GM18873 (cell line): ENCODE measurements around the gene KIF9.
"Not testable (repeated sequence)": the region's sequence is repeated elsewhere in the genome, so short reads cannot be mapped to it uniquely, and the experiment has no call there.

ENCODE experiments used
- ATAC-seq: cut with Tn5 transposase; IDR thresholded peaks from one replicate; pipeline ENCODE4 v1.9.1; 2021; ENCODE audit warnings: mild to moderate bottlenecking, moderate library complexity, moderate number of reproducible peaks; ENCODE audit not compliant: unreplicated experiment, low FRiP score

The KIF9 gene

DNA sequence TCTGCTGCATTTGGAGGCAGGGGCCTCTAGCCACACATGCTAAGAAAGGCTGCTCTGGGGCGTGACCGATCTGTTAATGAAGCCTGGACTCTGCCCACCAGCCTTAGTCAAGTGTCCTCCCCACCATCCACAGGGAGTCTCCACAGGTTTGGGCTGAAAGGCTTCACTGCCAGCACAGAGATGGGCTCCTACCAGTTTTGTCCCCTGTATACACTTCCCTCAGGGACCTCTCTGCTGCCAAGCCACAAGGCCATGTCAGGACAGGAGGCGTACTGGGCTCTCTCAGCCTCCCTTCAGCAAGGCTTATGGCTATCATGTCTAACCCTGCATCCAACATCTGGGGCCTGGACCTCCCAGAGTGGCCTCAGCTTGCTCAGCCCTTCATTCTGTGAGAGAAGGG lies 23.5 kb downstream of the KIF9 start:
- no peak for ATAC-seq

DNA sequence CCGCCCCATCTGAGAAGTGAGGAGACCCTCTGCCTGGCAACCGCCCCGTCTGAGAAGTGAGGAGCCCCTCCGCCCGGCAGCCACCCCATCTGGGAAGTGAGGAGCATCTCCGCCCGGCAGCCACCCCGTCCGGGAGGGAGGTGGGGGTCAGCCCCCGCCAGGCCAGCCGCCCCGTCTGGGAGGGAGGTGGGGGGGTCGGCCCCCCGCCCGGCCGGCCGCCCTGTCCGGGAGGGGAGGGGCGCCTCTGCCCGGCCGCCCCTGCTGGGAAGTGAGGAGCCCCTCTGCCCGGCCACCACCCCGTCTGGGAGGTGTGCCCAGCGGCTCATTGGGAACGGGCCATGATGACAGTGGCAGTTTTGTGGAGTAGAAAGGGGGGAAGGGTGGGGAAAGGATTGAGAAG lies 26.3 kb downstream of the KIF9 start:
- ATAC-seq, result not testable (repeated sequence)

DNA sequence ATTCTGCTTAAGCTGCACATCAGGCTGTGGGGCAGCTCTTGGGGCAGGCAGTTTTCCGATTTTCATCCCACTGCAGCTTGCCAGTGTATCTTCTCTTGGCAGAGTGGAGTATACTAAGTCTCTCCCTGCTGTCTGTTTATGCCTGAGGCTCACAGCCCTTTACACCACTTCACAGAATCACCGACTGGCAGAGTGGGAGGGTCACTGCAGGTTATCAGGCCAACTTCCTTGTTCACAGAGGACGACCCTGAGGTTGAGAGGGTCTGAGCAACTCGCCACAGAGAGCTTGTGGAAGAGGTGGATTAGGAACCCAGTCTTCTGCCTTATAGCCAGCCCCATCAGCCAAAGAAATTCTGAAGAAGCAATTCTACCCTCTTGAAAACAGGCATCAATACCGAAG lies 30.9 kb downstream of the KIF9 start:
- ATAC-seq, result no peak

DNA sequence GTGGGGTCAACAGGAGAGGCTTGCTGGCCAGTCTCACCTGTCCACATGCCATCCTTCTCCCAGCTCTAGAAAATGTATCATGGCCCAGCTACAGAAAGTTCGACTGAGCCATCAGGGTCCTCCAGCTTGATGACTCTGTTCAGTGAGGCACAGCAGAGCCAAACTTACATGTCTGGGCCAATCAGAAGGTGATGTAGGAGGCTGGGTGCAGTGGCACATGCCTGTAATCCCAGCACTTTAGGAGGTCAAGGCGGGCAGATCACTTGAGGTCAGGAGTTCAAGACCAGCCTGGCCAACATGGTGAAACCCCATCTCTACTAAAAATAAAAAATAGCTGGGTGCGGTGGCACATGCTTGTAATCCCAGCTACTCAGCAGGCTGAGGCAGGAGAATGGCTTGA lies 31.5 kb downstream of the KIF9 start:
- not testable (repeated sequence) for ATAC-seq

DNA sequence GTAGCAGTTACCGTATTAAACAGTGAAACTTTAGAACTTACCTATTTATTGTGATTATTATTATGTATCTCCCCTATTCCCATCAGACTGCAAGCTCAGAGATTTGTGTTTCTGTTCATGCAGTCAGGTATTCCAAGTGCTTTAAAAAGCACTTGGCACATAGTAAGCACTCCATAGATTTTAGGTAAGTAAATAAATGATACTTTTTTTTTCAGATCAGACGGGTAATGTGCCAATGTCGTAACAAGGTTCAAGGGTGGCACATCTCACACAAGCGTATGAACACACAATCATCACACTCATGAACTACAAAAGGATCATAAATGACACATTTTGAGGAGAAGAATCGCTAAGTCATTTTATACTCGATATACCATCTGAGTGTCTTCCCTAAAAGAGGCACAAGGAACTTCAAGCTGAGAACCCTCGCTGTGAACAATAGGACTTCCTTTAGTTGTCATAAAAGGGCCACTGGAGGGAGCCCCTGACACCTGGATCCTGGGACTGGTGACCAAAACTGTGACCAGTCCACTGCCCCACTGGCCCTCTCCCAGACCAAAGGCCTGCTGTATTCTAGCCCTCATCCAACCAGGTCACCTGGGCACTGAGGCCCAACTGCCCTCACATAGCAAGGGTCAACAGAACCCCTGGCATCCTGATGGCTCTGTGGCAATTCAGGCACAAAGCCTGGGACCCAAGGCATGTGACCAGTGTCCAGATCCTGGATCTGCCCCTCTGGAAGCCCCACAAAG lies 32.1 kb downstream of the KIF9 start:
- no peak for ATAC-seq

DNA sequence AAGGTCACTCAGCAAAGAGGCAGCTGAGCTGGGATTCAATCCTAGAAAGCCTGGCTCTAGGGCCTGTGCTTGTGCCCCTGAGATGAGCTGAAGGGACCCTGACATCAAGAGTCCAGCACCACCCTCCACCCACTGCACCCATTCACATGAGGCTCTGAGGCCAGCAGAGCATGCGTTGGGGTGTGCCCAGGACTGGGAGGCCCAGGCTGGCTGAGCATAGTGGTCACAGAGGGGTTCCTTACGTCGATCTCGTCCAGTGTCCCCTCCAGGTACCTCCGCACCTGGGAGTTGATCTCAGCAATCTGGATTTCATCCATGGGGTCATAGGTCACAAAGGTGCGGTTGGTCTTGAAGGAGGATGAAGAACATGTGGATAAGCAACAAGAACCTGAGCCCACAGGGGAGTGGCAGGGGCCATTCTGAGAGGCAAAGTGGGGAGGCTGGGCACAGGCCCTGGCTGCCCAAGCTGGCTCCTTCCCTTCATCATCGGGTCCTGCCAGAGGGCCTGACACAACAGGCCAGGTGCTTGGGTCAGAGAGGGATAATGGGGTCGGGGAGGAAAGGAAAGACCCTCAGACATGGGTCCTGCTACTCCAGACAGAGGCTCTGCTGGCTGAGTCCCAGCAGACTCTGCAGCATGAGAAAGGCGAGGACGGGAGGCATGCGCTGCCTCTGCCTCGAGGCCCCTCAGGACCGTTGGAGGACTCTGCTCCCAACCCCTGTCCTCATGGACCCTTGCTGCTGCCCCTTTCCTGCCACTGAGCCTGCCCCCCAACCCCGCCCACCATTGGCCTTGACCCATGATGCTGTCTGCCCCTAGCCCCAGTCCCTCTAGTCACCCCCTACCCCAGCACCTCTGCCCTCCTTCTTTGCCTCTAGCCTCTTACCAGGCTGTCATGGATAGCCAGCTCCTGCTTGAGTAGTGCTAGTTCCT lies 35.2 kb downstream of the KIF9 start:
- ATAC-seq, result no peak

DNA sequence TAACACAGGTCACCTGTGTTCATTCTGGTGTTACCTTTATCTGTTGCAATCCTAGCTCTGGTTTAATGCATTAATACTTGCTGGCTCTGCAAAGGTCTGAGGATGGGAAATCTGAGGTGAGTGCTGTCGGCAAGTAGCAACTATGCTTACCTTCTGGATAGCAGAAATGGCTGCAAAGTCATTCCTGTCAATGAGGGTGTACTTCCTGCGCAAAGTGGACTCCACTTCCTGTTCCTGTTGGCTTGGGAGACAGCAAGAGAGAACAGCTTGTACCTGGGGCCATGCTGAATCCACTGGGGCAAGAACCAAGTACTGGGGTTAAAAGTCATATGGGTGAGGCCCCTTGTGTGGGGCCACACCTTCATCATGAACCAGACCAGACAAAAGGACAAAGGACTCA lies 37.3 kb downstream of the KIF9 start:
- ATAC-seq, result no peak

DNA sequence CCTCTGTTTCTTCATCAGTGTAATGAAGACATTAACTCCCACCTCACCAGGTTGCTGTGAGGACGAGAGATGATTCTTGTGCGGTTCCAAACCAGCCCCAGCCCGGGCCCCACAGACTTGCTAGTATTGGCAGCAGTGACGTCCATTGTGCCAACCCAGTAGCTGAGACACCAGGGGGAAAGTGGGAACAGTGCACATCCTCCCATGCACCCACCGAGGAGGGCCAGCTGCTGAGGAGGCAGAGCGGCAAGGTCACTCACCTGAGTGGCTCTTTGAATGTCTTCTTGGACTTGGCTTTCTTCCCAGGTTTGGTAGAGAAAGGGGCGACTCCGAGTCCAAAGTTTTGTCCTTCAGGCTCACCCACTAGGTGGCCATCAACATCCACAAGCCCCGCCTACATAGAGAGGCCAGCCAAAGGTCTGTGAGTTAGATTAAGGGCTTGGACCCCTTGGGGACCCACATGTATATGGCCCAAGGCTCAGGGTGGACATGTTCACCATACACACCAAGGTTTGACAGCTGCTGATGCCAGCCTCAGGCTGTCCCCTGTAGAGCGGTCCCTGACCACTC lies 38.0 kb downstream of the KIF9 start:
- no peak for ATAC-seq

DNA sequence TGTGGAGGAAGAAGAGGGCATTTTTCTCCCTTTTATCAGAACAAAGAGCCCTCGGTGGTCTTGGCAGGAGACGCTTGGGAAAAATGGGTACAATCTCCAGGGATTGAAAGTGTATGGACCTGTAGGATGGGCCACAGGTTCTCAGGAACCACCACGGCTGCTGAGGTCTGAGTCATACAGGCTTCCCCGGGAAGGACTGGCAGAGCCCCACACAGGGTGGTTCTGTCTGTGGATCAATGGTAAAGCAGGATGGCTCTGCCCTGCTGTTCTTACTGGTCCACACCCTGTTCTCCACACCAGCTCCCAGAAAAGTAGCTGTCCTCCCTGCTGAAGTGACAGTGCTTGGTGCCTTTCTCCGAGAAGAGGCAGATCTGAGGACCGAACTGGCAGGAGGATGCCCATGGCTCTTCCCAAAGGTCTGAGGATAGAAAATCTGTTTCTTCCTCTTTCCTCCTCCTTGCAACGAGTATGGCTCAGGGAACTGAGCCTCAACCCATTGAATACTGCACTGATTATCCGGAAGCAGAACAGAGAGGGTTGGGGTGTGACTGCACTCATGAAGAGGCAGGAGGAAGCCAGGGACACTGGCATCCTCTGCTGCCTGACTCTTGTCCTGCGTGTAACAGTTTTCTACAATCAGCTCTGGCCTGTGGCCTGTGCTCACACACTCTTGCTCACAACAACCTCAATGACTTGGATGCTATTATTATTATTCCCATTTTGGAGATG lies 39.0 kb downstream of the KIF9 start:
- no peak for ATAC-seq

DNA sequence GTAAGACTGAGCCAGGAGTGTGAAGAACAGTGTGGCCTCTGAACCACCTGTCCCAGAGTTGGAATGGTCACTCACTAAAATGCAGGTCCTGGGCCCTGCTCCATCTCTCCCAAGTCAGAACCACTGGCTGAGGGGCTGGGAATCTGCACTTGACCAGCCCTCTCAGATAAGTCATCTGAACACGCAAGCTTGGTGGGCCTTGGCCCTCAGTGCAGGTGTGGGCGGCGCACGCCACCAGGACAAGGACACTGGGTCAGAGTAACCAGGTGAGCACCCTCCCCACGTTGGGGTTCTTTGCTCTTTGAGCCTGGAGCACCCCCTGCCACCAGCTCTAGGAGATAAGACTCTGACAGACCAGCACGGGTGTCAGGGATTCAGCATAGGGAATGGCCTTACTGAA lies 42.7 kb downstream of the KIF9 start:
- no peak for ATAC-seq

DNA sequence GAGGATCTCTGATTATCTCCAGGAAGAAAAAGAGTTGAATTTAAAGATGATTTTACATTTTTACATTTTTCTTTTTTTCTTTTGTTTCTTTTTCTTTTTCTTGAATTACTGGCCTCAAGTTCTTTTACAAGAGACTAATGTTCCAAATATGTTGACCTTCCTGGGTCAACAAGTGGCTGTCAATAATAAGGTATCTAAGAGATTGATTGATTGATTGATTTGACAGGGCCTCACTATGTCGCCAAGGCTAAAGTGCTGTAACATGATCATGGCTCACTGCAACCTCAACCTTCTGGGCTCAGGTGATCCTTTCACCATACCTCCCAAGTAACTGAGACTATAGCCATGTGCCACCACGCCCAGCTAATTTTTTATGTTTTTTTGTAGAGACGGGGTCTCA lies 44.6 kb downstream of the KIF9 start:
- ATAC-seq, result no peak

DNA sequence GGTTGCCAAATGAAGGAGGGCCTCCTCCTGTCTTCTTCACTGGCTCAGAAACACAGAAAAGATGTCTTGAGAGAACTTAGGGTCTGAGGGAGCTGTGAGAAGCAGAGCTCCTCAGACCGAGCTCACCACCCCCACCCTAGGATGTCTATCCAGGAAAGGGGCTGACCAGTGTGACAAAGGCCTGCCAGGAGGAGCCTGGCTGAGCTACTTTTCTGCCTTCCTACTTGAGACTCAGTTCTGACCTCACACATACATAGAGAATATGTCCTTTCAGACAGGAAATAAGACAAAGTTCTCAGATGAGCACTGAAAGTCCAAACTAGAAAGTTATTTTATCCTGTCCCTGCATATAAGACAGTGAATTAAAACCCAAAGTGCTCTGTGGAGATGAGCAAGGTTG lies 54.5 kb downstream of the KIF9 start:
- no peak for ATAC-seq

DNA sequence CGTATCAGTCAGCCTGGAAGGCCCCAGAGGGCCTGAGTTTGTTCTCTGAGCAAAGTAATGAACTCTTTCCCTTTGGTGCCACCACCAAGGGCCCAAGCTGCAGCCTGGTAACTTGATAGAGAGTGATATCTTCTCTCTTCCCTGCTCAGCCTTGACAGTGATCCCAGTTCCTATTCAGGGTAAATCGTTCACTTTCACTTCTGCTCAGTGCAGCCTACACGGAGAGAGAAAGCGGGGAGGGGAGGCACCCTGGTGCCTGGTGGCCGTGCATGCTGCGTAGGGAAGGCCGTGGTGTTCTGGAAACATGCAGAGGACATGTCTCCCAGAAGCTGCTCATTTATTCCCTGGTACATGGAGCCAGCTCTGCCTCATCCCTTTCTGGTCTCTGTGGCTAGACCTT lies 54.9 kb downstream of the KIF9 start:
- no peak for ATAC-seq

DNA sequence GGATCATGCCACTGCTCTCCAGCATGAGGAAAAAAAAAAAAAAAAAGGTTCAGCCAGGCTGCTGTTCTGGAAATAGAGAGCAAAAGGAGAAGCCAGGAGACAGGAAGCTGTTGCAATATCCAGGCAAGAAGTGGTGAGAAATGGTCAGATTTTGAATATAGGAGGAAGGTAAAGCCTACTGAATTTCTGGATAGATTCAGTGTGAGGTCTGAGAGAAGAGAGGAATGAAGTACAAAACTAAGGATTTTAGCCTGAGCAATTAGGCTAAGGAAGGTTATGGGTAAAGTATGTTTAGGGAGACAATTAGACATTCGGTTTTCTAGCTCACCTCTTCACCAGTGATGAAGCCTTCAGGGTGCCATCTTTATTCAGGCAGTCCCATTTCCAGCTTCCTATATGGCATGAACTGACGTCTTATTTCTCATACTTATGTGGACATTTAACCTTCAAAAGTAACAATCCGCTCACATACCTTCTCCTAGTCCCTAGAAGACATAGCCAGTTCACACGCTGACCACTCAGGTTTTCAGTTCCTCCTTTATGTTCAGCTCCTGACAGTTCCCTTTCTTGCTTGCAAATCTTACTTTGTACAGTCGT lies 57.2 kb downstream of the KIF9 start:
- no peak for ATAC-seq

DNA sequence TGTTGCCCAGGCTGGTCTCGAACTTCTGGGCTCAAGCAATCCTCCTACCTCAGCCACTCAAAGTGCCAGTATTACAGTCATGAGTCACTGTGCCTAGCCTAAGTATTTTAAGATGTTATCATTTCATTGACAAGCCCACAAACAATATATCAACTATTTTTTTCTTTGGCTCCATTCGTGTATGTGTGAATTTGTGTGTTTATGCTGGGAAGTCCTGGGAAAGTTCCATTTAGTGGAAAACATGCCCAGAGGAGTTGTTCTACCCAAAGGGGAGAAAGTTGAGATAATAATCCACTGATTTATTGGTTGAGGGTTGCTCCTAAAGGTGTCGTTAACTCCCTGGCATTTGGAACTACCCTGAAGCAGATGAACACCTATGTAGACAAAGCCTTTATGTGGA lies 58.8 kb downstream of the KIF9 start:
- ATAC-seq, result no peak

DNA sequence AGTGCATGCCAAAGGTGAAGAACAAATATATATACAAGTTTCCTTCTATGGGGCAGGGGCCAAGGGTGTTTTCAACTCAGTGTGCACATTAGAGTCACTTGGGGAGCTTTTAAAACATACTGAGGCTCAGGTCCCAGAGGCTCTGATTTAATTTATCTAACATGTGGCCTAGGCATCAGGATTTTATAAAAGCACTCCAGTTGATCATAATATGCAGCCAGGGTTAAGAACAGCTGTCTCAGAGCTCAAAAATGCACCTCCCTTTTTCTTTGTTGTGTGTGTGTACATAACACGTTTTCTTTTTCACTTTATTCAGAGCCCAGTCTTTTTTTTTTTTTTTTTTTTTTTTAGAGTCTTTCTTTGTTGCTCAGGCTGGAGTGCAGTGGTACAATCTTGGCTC lies 60.8 kb downstream of the KIF9 start:
- ATAC-seq, result no peak

DNA sequence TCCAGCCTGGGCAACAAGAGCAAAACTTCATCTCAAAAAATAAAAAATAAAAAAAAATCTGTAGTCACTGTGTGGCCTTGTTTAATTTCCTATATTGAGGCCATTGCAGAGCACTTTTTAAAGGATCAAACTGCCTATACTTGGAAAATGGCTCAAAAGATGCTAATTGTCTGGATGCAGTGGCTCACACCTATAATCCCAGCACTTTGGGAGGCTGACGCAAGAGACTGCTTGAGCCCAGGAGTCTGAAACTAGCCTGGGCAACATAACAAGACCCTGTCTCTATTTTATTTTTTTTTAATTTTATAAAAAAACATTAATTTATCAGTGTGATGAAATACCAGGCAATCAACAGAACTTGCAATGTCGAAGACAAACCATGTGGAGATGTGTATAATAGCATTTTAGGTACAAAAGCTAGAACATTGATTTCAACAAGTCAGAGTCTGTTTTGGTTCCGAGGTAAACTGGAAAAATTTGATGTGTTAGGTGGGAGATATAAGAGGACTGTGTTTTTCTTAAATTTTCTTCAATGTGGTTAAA lies 71.7 kb downstream of the KIF9 start:
- ATAC-seq, result no peak

DNA sequence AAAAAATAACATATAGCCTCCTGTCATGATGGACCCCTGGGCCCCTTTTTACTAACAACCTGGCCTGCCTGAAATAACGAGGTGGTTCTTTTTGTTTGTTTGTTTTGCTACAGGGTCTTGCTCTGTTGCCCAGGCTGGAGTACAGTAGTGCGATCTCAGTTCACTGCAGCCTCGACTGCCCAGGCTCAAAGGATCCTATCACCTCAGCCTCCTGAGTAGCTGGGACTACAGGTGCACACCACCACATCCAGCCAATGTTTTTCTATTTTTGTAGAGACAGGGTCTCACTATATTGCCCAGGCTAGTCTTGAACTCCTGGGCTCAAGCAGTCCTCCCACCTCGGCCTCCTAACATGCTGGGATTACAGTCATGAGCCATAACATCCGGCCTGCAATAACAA lies 76.6 kb downstream of the KIF9 start:
- ATAC-seq, result not testable (repeated sequence)

DNA sequence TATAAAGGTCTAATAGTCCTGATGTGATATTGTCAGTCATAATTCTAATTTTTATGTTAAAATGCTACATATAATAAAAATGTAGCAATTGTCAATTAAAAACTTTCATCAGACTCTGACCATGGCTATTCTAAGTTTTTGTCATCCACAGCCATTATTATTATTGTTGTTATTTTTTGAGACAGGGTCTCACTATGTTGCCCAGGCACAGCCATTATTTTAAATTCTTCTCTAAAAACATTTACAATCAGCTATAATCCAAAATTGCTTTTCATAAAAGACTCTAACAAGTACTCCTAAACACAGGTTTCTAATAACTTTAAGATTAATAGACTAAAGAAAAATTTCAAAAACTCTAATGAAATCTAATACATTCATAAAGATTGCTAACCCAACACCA lies 77.7 kb downstream of the KIF9 start:
- ATAC-seq, result no peak

DNA sequence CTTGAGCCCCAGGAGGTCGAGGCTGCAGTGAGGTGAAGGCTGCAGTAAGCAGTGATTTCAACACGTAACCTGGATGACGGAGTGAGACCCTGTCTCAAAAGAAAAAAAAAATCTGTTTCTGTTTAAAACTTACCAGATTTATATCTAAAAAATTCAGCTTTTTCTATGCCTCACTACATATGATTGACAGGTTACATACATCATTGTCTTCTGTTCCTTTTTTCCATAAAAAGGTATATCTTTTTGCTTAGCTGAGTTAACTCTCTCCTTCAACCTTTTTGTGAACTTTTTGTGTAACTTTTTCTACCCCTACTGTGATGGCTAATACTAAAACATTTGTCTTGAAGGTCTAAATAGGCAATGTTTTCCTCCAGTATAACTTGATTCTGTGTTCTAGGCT lies 80.1 kb downstream of the KIF9 start:
- no peak for ATAC-seq
